ENCODE measurements around the gene ASTN2.

The ASTN2 gene

GRCh38 chr9:116391306-116391900 is 1023.5 kb downstream of the ASTN2 start:
- DNase-seq: no peak

DNA sequence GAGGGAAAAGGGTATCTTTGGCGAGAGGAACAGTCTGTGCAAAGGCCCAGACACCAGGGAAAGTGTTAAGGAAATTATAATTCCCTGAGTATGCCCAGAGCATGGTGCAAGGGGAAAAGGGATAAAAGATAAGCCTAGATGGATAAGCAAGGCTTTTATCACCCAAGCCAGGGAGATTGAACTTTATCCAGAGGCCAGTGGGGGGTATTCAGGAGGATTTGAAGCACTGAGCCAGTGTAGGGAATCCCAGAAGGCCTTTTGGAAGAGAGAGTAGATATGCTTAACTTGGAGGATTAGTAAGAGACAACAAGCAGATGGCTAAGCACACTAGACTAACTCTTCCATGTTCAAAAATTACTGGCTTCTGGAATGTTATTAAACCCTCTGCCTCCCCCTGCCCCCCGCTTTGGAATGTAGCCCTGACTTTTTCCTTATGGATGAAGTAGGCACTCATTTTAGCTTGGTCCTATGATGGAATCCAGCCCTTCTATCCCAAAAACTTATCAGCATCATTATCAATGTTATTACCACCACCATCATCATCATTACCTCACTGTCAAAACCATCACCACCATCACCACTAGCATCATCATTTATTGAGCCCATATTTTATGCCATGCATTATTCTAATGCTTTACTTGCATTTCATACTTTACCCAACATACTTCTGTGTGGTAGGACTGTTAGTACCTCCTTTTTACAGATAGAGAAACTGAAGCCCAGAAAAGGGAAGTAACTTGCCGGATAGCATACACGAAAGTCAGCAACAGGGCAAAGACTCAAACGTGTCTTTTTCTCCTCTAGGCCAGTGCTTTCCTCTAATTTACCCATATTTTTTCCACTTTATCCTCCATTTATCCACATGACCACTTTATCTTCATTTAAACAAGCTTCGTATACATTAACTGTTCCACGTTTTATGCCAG is 1024.3 kb downstream of the ASTN2 start:
- no peak for DNase-seq

DNA sequence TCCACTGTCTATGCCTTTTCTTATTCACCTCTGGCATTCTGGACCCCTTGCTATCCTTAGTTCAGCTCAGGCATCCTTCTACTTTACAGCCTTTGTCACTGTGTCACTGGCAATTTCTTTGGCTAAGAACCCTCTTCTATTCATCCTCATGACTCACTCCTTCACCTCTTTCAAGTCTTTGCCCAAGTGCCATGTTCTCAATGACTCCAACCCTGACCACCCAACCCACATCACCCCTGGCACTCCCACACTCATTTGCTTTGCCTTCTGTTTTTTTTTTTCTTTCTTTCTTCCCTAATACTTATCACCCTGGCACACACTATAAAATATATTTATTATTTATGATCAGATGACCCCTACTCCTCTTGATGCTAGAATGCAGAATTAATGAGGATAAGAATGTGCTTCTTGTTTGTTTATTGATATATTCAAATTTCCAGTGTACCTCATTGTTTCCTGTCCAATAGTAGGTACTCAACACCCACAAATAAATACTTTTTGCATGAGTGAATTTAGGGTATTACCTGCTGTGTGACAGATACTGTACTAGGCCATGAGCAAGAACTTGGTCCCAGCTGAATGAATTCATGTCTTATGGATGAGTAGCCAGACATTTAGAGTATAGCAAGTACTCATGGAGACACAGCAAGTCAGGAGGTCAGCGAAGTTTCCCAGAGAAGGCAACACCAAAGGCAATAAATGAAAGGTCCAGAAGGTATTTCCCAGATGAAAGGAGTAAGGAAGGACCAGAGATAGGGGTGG is 1025.1 kb downstream of the ASTN2 start:
- no peak for DNase-seq

GRCh38 chr9:116387934-116388698 is 1026.7 kb downstream of the ASTN2 start:
- DNase-seq: no peak

GRCh38 chr9:116383936-116384335 is 1030.9 kb downstream of the ASTN2 start:
- DNase-seq: no peak

DNA sequence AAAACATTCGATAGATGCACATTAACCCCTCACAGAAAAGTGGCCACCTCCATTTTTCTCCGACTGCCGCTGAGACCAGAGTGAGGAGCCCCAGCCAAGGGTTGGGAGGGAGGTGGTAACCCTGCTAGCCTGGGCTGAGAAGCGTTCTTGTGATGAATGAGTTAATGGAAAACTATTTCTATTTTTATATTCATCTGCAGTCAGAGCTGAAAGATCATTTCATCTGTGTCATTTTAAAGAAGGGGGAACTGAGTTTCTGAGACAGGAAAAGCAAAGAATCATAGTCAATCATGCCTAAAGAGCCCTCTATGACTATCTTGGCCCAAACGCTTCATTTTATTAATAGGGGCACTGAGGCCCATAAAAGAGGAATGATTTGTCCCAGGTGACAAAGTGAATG is 1031.7 kb downstream of the ASTN2 start:
- DNase-seq: no peak

GRCh38 chr9:116382053-116382452 is 1032.8 kb downstream of the ASTN2 start:
- DNase-seq: no peak

GRCh38 chr9:116381350-116381749 is 1033.5 kb downstream of the ASTN2 start:
- no peak for DNase-seq

DNA sequence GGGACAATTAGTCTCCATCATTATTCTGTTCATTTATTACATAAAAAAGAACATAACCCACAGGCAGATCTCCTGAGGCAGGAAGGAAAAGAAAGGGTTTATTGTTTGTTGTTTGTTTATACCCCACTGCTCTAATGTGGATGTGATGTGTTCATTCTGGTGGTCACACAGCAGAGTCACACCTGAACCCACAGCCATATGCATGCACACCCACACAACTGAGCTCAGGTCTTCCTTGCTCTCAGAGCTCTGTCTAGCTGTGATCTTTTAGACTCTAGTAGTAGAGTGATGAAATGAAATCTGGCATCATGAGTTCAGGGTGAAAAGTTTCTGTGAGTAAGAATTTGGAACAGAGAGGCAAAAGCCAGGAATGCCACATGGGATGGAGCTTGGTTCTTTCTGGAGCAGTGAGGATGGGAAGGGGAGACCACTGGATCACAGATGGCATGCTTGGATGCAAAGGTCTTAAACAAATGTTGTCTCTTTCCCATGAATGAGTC is 1034.3 kb downstream of the ASTN2 start:
- no peak for DNase-seq

DNA sequence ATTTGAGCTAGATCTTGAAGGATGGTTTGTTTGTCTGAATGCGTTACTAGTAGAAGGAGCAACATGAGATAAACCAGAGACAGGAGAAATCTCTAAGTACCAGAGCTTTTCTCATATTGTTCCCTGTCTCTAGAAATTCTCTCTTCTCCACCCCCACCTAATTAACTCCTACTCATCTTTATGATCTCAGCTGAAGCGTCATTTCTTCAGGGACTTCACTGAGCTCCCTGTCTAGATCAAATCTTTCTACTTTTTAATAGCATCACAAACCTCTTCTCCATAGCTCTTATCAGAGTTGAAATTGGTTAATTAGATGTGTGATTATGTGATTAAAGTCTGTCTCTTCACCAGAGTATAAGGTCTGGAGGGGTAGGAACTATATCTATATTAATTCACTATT is 1035.0 kb downstream of the ASTN2 start:
- DNase-seq: no peak

DNA sequence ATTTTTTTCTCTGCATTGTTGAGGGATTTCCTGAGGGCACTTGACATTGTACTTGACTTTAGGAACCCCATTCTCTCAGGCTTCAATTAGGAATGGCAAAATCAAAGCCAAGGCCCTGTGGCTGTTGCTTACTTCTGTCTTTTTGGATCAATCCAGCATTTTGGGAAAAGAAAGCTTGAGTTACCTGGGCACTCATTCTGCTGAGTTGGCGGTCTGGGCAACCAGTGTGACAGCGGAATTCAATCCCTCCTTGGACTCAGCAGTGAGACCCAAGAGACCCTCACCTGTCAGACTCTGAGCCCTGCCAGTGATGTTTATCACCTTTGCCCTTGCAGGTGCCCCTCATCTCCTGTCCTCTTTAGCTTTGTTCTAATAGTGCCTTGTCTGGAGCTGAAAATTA is 1036.0 kb downstream of the ASTN2 start:
- no peak for DNase-seq

- no peak for DNase-seq
These were observed 1037.6 kb downstream of the ASTN2 start for GRCh38 chr9:116377179-116377798.

All from SHP77 treated with DMSO at 0.1 percent for 48 hours (cell line).